NCI-H345 treated with DMSO at 0.1 percent for 48 hours (cell line): ENCODE data around the gene CCDC85C.

Experiments
- DNase-seq: peaks from one replicate; lab custom pipeline; 2025; ENCODE audit not compliant: unreplicated experiment; lab: John Stamatoyannopoulos, UW

CCDC85C gene

DNA sequence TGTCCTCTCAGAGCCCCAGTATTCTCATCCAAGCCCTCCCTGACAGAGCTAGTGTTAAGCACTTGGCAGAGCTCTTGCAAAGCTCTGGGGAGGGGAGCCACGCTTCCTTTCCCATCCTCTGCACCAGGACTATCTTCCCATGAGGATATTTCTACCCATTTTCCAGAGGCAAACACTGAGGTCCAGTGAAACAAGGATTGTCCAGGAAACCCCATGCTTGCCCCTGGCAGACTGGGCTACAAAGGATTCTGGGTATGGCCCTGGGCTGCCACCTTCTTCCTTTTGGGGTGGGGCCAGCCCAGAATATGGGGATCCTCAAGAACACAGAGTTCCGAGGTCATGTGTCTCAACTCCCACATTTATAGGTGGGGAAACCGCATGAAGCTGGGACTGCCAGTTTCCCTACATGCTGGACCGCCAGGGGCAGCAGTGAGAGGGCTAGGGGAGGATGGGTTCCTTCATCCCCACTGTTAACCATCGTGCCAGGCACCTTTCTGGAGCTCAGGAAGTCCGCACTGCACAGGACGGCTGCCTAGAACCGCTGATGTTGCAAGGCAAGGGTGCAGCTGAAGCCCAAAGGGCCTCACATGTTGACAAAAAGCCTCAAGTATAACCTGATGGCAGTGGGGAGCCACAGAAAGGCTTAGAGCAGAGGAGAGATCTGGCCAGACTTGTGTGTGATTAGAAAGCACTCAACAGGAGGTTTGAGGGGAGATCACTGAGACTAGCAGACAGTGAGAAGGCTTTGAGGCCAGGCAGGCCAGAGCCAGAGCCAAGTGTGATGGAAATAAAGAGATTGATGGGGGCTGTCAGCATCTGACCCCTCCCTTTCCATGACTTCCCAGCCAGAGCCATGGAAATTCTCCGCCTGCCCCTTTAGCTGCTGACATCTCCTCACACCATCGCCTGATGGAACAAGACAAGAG is 5.5 kb upstream of the CCDC85C start:
- DNase-seq = no peak

DNA sequence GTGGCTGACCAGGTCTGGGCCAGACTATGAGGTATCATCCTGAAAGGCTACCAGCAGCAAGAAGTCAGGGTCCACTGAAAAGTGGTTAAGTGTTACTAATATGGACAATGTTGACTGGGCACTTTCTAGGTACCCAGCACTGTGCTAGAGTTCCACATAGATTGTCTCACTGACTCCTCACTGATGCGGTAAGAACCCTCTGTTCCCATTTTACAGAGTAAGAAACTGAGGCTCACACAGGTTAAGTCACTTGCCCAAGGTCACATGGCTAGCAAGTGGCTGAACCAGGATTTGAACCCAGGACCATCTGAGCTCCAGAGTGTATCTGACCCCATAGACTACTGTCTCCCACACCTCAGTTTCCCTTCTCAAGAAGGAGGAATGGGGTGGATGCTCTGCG is 4.6 kb upstream of the CCDC85C start:
- no peak for DNase-seq

DNA sequence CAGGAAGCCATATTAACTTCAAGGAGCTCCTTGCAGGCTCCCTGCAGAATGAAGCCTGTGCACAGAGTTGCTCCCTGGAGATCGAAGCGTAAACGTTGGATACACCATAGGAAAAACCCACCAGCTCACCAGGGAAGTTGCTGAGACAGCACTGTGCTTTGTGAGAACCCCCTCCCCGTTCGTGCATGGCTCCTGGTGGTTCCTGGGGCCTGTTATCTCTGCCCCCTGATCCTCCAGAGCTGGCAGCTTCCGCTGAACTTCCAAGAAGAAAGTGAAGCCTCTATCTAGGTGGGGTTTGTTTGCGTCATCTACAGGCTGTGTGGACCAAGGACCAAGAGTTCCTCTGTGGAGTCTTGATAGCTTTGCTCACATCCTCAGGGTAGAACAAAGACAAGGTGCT is 2.4 kb upstream of the CCDC85C start:
- no peak for DNase-seq

DNA sequence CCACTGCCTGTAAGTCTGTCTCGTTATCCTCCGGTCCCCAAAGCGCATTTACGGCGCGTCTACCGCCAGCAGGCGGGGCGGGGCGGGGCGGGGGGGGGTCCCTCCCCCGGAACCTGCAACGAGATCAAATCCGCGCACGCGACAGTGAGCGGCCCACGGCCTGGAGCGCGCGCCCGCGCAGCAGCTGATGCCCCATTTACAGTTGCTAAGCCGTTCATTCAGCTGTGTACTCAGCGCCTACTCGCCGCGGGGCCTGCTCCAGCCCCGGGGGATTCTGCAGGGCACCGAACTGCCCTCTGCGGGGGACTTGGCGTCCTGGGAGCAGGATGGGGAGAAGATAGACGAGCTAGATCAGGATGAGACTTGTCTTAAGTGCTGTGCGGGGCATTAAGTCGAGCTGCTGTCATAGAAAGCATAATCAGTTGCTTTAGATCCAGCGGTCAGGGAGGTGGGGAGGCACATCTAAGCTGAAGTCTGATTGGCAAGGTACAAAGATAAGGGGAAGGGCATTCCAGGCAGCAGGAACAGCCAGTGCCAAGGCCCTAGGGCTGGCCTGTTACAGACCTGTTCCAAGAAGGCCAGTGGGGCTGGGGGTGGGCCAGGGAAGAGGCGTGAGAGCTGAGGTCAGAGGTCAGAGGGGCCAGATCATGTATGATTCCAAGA is 1.4 kb upstream of the CCDC85C start:
- DNase-seq = peak; percentile 72

DNA sequence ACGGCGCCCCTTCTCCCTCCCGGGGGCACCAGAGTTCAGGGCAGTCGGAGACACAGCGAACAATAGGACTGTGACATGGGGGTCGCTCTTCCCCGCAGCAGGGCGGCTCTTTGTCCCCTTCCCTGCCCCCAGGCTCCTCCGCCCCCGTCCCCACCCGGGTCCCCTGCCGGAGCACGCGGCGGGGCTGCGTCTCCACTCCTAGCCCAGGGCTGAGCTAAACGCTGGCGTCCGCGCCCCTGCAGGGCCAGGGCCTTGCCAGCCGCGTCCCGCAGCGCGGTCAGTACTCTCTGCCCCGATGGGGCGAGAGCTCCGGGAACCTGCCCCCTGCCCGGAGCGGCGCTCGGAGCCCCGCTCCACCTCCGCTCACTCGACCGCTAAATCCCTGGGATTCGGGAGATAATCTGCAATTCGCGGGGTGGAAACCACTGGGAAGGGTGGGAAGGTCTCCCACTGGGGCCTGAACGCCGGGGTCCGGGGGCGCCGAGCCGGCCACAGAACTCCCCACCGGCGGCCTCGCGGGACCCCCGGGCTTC is 825 bp upstream of the CCDC85C start:
- DNase-seq = no peak

DNA sequence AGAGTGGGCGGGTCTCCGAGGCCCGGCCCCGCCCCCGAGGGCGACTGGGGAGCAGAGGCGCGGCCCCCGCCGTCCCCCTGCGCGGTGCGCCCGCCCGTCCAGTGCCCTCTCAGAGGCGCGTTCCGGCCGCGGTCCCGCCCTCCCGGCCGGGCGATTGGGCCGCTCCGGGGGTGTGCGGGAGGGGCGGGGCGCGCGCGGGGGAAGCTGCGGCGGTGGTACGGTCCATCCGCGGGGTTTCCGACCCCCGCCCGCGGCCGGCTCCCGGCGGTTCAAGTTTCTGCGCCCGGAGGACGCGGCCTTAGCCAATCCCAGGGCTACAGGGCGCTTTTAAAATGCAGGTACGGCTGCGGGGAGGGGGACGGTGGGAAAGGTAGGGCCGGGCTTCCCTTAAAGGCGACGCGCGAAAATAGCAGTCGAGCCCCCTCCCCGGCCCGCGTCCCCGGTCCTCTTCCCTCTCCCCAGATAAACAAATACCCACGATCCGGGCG is 315 bp upstream of the CCDC85C start:
- DNase-seq = peak; percentile 99

DNA sequence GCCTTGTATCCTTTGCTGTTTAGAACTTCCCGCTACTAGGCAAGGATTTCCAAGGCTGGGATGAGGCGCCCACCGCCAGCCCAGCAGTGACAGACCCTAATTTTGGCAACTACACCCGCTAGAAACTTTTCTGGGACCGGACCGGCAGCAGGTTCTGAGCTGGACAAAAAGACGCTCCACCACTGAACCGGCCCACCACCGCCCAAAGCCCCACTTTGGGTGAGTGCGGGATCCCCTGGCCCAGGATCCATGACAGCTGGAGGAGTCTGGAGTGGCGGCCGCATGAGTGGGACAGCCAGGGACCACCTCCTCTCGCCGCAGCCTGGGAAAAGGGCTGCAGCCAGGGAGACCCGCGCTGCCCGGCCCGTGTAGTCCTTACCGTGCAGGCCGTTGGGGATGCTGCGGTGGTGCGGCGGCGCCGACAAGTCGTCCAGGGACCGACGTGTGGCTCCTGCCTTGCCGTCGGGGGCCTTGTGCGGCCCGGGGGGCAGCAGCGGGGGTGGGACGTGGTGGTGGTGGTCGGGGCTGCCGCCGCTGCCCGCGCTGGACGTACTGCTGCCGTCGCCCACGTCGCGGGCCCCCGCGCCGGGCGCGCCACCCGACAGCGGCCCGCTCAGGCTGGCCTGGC is 1.1 kb downstream of the CCDC85C start:
- DNase-seq = no peak

DNA sequence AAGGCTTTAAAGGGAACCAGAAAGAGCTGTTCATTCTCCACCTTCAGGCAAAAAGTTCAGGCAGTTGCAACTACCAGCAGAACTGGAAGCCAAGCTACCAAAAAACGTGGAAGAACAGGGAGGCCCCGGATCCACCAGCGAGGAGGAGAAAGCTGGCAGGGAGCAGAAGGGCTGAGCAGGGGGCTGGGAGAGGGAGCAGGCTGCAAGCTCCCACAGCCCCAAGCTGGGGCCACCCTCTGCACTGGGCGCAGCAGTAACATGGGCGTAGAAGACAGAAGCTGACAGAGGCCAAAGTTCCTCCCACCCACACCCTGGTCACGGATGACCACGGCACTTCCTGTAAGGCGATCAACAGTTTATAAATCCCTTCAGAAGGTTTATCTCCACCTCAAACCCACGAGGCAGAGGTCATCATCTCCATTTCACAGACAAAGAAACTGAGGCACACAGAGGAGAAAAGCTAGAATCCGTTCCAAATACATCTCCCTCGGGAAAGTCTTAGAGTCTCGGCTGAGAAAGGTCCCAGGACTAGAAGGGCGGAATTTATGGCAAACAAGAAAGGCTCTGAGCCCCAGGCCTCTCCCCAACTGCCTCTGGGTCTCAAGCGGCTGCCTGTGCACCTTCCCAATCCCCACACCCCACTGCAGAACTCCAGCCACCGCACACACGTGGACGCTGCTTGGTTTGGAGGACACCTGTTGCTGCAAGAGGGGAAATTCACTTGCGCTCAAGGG is 1.8 kb downstream of the CCDC85C start:
- no peak for DNase-seq

DNA sequence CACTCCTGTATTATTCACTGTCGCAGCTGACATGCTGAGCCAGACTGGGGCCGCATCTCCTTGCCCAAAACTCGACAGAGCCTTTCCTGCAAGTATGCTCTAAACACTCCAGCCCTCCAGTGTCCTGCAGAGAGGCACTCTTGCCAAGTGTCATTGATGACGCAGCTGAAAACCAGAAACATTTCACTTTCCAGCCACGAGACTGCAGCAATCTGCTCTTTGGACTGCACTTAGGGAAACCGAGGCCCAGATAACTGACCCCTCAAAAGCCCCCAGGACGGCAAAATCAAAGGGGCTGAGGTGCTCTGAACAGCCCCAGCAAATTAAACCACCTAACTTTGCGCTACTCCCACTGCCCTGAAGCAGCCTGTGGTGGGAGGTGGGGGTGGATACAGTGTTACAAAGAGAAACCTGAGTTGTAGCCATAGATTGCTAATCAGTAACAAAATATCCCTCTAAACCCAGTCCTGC is 2.6 kb downstream of the CCDC85C start:
- DNase-seq = no peak

DNA sequence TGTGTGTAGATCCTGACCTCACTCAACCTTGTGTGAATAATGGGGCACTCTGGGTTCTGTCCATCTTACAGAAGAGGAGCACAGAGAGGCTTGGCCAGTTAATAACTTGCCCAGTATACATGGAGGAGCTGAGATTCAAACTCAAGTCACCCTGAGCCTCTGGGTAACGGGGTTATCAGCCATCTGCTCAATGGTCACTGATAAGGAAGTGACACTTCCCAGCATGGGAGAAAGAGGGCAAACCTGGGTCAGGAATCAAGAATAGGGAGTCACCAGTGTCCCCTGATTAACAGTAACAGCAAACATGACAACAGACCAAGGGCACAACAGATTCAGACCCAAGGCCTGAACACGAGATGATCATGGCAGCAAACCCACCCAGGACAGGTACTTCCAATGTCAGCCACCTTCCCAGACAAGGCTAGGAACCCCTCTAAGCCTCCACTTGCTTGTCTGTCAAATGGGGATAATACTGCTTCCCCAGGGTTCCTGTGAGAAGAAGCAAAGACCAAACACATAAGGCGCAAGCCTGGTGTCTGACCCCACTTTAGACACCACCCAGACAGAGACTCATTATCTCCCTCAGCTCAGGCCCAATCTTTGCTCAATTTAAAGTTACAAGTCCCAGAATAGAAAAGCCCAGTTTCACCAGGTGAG is 3.6 kb downstream of the CCDC85C start:
- DNase-seq = no peak

DNA sequence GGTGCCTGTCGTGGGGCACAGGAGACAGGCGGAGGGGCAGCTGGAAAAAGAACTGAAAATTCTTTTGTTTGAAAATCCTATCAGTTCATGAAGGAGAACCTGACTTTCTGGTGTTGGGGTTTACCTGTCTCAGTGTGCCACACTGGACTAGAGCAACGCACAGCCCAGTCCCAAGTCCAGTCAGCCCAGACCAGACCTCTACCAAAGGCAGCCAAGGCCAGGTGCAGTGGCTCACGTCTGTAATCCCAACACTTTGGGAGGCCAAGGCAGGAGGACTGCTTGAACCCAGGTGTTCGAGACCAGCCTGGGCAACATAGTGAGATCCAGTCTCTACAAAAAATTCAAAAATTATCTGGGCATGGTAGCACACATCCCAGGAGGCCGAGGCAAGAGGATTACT is 4.6 kb downstream of the CCDC85C start:
- no peak for DNase-seq

DNA sequence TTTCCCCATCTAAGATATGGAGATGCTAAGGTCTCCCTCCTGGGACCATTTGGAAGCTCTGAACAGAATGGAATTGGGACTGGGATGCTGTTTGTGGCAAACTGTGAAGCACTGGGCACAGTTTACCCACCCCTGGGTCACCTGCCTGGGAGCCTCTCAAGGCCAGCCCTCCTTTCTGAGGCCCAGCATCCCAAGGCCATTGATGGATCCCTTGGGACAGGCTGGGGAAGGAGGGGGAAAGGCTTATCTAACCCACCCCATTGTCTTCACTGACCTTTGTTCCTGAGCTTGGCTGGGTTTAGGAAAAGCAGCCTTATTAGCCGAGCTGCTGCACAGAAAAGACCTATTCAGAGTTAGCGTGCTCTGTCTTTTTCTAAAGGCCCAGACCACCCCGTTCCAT is 5.2 kb downstream of the CCDC85C start:
- DNase-seq = no peak

DNA sequence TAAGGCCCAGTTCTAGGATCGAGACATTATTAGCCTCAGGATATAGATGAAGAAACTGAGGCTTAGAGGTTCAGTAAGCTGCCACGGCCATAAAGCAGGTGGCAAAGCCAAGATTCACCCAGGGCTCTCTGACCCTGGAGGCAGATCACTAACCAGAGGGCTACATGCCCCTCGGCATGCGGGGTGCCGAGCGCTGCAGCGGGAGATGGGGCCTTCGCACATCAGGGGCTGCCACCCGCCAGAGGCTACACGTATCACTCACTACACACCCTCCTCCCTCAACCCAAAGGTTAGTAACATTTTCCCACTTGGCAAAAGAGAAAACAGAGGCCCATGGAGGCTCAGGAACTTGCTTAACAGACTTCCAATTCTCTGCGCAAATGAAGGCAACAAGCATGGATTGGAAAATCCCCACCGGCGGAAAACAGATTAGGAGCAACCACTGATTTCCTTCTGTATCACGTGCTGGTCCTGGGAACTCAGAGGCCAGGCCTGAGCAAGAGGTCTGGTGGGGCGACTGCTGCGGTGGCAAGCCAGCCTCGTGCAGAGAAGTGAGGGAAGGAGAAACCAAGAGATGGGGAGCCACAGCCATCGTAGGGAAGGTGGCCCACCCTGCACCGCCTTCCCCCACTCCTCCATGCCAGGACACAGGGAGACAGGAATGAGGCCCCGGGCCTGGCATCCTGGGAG is 6.0 kb downstream of the CCDC85C start:
- DNase-seq = no peak

DNA sequence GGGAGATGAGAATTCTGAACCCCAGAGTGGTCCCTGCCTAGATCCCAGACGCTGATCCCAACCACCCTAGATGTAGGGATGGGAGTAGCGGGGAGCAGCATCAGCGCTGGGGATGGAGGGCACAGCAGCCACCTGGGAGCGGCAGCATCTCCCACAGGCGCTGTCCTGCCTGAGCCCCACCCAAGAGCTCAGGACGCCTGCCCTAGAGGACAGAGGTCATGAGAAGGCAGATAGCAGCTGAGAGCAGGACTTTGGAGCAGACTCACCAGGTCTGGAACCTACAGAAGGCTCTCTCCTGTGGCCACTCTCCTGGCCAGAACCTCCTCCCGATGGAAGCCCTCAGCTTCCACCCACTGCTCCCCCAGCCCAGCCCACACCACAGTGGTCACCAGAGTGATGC is 7.2 kb downstream of the CCDC85C start:
- DNase-seq = no peak

DNA sequence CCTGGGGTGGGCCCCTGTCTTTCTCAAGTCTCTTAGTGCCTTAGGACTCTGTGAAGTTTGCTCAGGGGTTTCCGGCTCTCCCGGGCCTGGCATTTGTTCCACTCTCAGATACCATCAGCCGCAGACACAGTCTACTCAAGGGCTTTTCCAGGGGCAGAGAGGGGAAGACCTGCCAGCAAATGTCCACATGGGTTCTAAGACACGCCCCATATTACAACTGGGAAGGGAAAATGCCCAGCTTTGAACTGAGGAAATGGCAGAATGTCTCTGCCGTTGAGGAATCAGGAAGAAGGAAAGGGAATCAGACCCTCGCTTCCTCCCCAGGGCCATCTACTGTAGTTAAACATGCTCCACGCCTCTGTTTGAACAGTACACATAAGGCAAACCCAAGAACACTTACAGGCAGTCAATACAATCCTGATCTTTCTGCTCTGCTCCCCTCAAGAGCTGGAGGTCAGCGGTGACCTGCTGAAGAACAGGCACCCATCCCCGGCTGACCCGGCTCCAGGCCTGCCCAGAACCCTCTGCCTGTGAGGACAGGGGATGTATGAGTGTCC is 7.9 kb downstream of the CCDC85C start:
- DNase-seq = no peak

DNA sequence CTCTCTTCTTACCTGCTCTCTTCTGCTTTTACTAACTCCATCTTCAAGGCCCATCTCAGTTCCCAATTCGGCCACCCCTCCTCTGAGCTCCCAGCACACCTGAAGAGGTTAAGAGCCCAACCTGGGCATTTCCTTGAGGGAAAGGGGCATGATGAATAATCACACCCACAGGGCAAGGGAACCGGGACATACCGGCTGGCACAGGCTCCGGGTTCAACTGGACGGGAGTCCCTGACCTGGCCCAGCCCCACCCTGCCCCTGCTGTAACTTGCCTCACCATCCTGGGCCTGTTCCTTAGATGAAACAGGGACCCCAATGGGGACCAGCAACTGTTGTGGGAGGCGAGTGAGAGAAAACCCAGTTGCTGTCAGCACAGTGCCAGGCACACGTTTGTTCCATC is 8.5 kb downstream of the CCDC85C start:
- no peak for DNase-seq

DNA sequence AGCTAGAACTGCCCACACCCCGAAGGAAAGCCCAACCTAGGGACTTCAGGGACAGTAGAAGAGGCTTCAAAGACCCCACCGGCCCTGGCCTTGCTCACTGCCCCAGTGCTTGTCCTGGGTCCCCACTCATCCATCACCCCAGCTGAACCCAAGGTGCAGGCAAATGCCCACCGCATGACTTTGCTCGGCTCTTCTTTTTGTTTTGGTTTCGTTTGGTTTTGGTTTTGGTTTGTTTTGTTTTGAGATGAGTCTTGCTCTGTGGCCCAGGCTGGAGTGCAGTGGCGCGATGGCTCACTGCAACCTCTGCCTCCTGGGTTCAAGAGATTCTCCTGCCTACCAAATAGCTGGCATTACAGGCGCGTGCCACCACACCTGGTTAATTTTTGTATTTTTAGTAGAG is 9.0 kb downstream of the CCDC85C start:
- no peak for DNase-seq

DNA sequence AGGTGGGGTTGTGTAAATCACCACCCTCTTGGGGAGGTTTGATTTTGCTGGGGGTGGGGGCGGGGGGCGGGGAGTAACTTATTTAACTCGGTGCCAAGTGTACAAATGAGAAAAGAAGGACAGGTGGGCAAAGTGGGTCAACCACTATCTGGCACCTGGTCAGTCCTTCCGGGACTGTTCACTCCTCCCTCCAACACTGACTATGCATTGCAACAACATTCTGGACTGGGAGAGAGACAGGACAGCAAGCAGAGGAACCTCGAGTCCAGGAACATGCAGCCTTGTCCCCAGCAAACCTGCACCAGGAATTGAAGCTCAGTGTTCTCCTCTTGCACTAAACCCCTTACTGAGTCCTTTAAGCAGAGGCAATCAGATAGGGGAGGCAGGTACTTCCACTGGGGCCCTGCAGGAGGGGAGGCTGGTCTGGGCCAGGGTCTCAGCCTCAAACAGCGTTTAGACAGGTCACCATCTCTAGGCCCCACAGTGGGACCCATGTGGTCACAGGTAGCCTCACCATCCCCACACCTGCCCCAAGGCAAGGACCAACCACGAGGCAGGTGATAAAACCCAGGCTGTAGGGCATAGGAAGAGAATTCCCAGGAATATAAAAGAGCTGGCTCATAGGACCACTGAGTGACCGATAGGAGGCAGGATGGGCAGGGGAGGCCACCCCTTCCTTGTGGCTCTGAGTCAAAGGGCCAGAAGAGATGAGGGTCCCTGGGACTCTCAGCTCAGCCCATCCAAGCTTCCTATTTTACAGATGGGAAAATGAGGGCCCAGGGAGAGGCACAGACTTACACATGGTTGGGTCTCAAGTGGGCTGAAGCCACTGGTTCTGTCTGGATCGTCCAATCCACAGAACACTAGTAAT is 9.8 kb downstream of the CCDC85C start:
- no peak for DNase-seq
